ENCODE data around the gene KRT37. TPM values are rescaled to one million over a fixed set of nuclear protein-coding genes. Genes with fewer than 3 reads are reported as not detected.

KRT37 gene
- total RNA-seq, 1 experiment from 2014 or later: not detected

DNA sequence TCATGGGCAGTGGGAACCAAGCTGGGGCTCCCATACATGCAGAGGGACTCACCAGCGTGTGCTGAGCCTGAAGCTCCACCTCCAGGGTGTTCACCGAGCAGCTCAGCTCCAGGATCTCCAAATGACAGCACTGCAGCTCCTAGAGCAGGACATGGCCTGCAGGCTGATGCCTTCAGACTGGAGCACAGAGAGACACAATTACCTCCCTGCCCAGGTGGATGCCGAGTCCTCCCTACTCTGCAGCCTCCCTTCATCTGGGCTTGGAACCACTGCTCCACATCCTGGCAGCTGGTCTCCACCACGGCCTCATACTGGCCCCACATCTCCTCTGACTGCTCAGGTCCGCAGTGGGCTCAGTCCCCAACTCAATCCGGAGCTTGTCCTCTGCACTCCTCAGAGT is 24.6 kb upstream of the KRT37 start:
- Histone ChIP-seq H3K9ac (ENCODE audit: extremely low read depth, insufficient read length, low read length) (no peak overlapping the region), H3K4me2 (ENCODE audit: insufficient read depth, insufficient read length, low read length) (no peak overlapping the region), H3K18ac (ENCODE audit: insufficient read length, low read depth, low read length) (no peak overlapping the region), H2BK15ac (ENCODE audit: low read depth, low read length) (no peak overlapping the region), H2BK120ac (ENCODE audit: low read depth, low read length, poor library complexity, severe bottlenecking) (no peak overlapping the region), H2BK20ac (ENCODE audit: low read depth, low read length, poor library complexity, severe bottlenecking) (no peak overlapping the region), H3K56ac (ENCODE audit: insufficient read length, low read depth, low read length) (no peak overlapping the region), H4K91ac (ENCODE audit: insufficient read length, low read depth, low read length) (no peak overlapping the region), H3K79me2 (ENCODE audit: insufficient read depth, low read length) (no peaks in the 10 kb centered on the region), H4K20me1 (ENCODE audit: control insufficient read depth, insufficient read depth, insufficient read length) (no peaks in the 10 kb centered on the region), H3K14ac (ENCODE audit: insufficient read depth, low read length) (no peak overlapping the region), H3K27me3 (ENCODE audit: insufficient read depth, low read length) (no peaks in the 10 kb centered on the region), H2AFZ (ENCODE audit: low read length) (no peak overlapping the region), H2BK12ac (ENCODE audit: insufficient read length, low read depth, low read length) (no peak overlapping the region), H3K9me3 (ENCODE audit: control insufficient read depth, low read depth, low read length) (peaks cover 12% of the 10 kb centered on the region), H2AK5ac (ENCODE audit: insufficient read length, low read length) (no peak overlapping the region), H3T11ph (ENCODE audit: low read length) (no peak overlapping the region), H3K23me2 (ENCODE audit: insufficient read length, low read depth, low read length, poor library complexity, severe bottlenecking) (no peaks in the 10 kb centered on the region), H2BK5ac (ENCODE audit: insufficient read length, low read length) (no peak overlapping the region), H3K4me1 (ENCODE audit: insufficient read depth, low read length) (no peaks in the 10 kb centered on the region), H4K8ac (replicated peaks; ENCODE audit: insufficient read length, low read depth, low read length) (no peak overlapping the region), H3K23ac (ENCODE audit: insufficient read length, low read depth, low read length) (no peak overlapping the region), H3K4ac (ENCODE audit: low read depth, low read length) (no peak overlapping the region), H4K5ac (ENCODE audit: insufficient read length, low read depth, low read length) (no peak overlapping the region), H3K79me1 (ENCODE audit: insufficient read depth, low read depth, low read length, poor library complexity, severe bottlenecking) (no peaks in the 10 kb centered on the region), H3K27ac (ENCODE audit: insufficient read length, low read depth, low read length) (no peak overlapping the region)
- Mint-ChIP-seq H3K9me3 (peaks cover 3 to 13% of the 10 kb centered on the region in 2 experiments), H3K27ac (no peak overlapping the region), H3K27me3 (ENCODE audit: low read depth) (peaks cover 19% of the 10 kb centered on the region), H3K4me3 (no peak overlapping the region), H3K36me3 (ENCODE audit: insufficient read depth in 1 of 3, low read depth in 3 of 3) (no peaks in the 10 kb centered on the region; a peak in 4 of 7 replicates), H3K4me1 (no peaks in the 10 kb centered on the region)
- DNase-seq: no peak
- no CpG with 5 or more reads among the region's 6 CpGs for WGBS (ENCODE audit: extremely low coverage, insufficient read length, low lambda C conversion rate)
- TF ChIP-seq, protein P1, sequence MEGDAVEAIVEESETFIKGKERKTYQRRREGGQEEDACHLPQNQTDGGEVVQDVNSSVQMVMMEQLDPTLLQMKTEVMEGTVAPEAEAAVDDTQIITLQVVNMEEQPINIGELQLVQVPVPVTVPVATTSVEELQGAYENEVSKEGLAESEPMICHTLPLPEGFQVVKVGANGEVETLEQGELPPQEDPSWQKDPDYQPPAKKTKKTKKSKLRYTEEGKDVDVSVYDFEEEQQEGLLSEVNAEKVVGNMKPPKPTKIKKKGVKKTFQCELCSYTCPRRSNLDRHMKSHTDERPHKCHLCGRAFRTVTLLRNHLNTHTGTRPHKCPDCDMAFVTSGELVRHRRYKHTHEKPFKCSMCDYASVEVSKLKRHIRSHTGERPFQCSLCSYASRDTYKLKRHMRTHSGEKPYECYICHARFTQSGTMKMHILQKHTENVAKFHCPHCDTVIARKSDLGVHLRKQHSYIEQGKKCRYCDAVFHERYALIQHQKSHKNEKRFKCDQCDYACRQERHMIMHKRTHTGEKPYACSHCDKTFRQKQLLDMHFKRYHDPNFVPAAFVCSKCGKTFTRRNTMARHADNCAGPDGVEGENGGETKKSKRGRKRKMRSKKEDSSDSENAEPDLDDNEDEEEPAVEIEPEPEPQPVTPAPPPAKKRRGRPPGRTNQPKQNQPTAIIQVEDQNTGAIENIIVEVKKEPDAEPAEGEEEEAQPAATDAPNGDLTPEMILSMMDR (conservative IDR thresholded peaks at IDR 0.05): no peak
